IPS-20b (cell line): ENCODE measurements around the gene ABCG8.

Experiments
- H3K27ac ChIP-seq: one replicate; pipeline ENCODE4 v1.5.1; 2013; ENCODE audit warnings: low read length
- H3K27me3 ChIP-seq: 2 replicates; pipeline ENCODE4 v1.6.1; 2013; ENCODE audit warnings: mild to moderate bottlenecking, low read length, inconsistent platforms; ENCODE audit not compliant: insufficient read depth
- H3K36me3 ChIP-seq: 2 replicates; pipeline ENCODE4 v1.6.1; 2013; ENCODE audit warnings: low read depth, mild to moderate bottlenecking, inconsistent platforms, low read length, moderate library complexity; ENCODE audit not compliant: insufficient read depth
- H3K4me1 ChIP-seq: 2 replicates; pipeline ENCODE4 v1.6.1; 2013; ENCODE audit warnings: mild to moderate bottlenecking, control low read depth, inconsistent platforms, low read length, moderate library complexity; ENCODE audit not compliant: insufficient read depth
- H3K4me3 ChIP-seq: 2 replicates; pipeline ENCODE4 v1.5.1; 2013; ENCODE audit warnings: mild to moderate bottlenecking, low read length, inconsistent platforms
- H3K9ac ChIP-seq: 2 replicates; pipeline ENCODE4 v1.6.1; 2013; ENCODE audit warnings: low read depth, mild to moderate bottlenecking, inconsistent platforms, low read length, moderate library complexity
- H3K9me3 ChIP-seq: 2 replicates; pipeline ENCODE4 v1.6.1; 2013; ENCODE audit warnings: mild to moderate bottlenecking, low read depth, low read length, inconsistent platforms; ENCODE audit not compliant: insufficient read depth

Gene ABCG8

GRCh38 chr2:43880952-43881351, 42.2 kb downstream of the ABCG8 start:
- Histone ChIP-seq H3K36me3 (no peaks in the 10 kb centered on the region; the same call in 1 of the 2 replicates), H3K27me3 (no peaks in the 10 kb centered on the region), H3K9ac (no peak overlapping the region), H3K4me3 (no peak overlapping the region), H3K9me3 (no peaks in the 10 kb centered on the region), H3K4me1 (no peaks in the 10 kb centered on the region), H3K27ac (no peak overlapping the region)

GRCh38 chr2:43882312-43882711, 43.5 kb downstream of the ABCG8 start:
- Histone ChIP-seq H3K27me3 (no peaks in the 10 kb centered on the region), H3K4me3 (no peak overlapping the region), H3K27ac (no peak overlapping the region), H3K4me1 (no peaks in the 10 kb centered on the region), H3K9me3 (no peaks in the 10 kb centered on the region), H3K36me3 (peaks cover 13% of the 10 kb centered on the region), H3K9ac (no peak overlapping the region)

- Histone ChIP-seq H3K4me3 (no peak overlapping the region), H3K27me3 (no peaks in the 10 kb centered on the region), H3K9me3 (no peaks in the 10 kb centered on the region), H3K9ac (no peak overlapping the region), H3K27ac (no peak overlapping the region), H3K36me3 (peaks cover 37% of the 10 kb centered on the region), H3K4me1 (no peaks in the 10 kb centered on the region)
Measured at GRCh38 chr2:43884689-43885088, 45.9 kb downstream of the ABCG8 start.

- Histone ChIP-seq H3K4me1 (no peaks in the 10 kb centered on the region), H3K9me3 (no peaks in the 10 kb centered on the region), H3K36me3 (peaks cover 41% of the 10 kb centered on the region), H3K4me3 (no peak overlapping the region), H3K27ac (no peak overlapping the region), H3K9ac (no peak overlapping the region), H3K27me3 (no peaks in the 10 kb centered on the region)
Measured at GRCh38 chr2:43885132-43885632, 46.4 kb downstream of the ABCG8 start.

- no peak overlapping the region for H3K9ac ChIP-seq
- H3K27me3 ChIP-seq = no peaks in the 10 kb centered on the region
- H3K4me1 ChIP-seq = no peaks in the 10 kb centered on the region
- peaks cover 61% of the 10 kb centered on the region for H3K36me3 ChIP-seq
- H3K27ac ChIP-seq = no peak overlapping the region
- no peaks in the 10 kb centered on the region for H3K9me3 ChIP-seq
- H3K4me3 ChIP-seq = no peak overlapping the region
Measured at GRCh38 chr2:43887176-43887575, 48.4 kb downstream of the ABCG8 start.

GRCh38 chr2:43889416-43889815, 50.6 kb downstream of the ABCG8 start:
- H3K36me3 ChIP-seq = peaks cover 84% of the 10 kb centered on the region
- no peak overlapping the region for H3K9ac ChIP-seq
- no peaks in the 10 kb centered on the region for H3K4me1 ChIP-seq
- H3K27ac ChIP-seq = no peak overlapping the region
- no peak overlapping the region for H3K4me3 ChIP-seq
- H3K27me3 ChIP-seq = no peaks in the 10 kb centered on the region
- no peaks in the 10 kb centered on the region for H3K9me3 ChIP-seq

- Histone ChIP-seq H3K4me3 (no peak overlapping the region), H3K27me3 (no peaks in the 10 kb centered on the region), H3K9me3 (no peaks in the 10 kb centered on the region), H3K36me3 (peaks cover 98% of the 10 kb centered on the region), H3K4me1 (no peaks in the 10 kb centered on the region), H3K9ac (no peak overlapping the region), H3K27ac (no peak overlapping the region)
Measured at GRCh38 chr2:43890855-43891254, 52.1 kb downstream of the ABCG8 start.

- H3K4me1 ChIP-seq = no peaks in the 10 kb centered on the region
- peaks cover 100% of the 10 kb centered on the region for H3K36me3 ChIP-seq
- no peak overlapping the region for H3K4me3 ChIP-seq
- no peak overlapping the region for H3K27ac ChIP-seq
- no peak overlapping the region for H3K9ac ChIP-seq
- H3K9me3 ChIP-seq = no peaks in the 10 kb centered on the region
- no peaks in the 10 kb centered on the region for H3K27me3 ChIP-seq
Measured at GRCh38 chr2:43894743-43895142, 56.0 kb downstream of the ABCG8 start.

- H3K4me3 ChIP-seq = no peak overlapping the region
- H3K36me3 ChIP-seq = peaks cover 100% of the 10 kb centered on the region
Measured at GRCh38 chr2:43896906-43897305, 58.1 kb downstream of the ABCG8 start.

GRCh38 chr2:43897492-43897891, 58.7 kb downstream of the ABCG8 start:
- Histone ChIP-seq H3K4me1 (no peaks in the 10 kb centered on the region), H3K9ac (no peak overlapping the region), H3K27me3 (no peaks in the 10 kb centered on the region), H3K4me3 (no peak overlapping the region), H3K27ac (no peak overlapping the region), H3K9me3 (no peaks in the 10 kb centered on the region), H3K36me3 (peaks cover 99% of the 10 kb centered on the region)

More at GRCh38 chr2:43896906-43897305, 58.1 kb downstream of the ABCG8 start:
- Histone ChIP-seq H3K9ac (no peak overlapping the region), H3K27ac (no peak overlapping the region), H3K4me1 (no peaks in the 10 kb centered on the region), H3K27me3 (no peaks in the 10 kb centered on the region), H3K9me3 (no peaks in the 10 kb centered on the region)

- no peaks in the 10 kb centered on the region for H3K27me3 ChIP-seq
- peaks cover 98% of the 10 kb centered on the region for H3K36me3 ChIP-seq
- no peak overlapping the region for H3K27ac ChIP-seq
- no peaks in the 10 kb centered on the region for H3K9me3 ChIP-seq
- no peak overlapping the region for H3K9ac ChIP-seq
- no peaks in the 10 kb centered on the region for H3K4me1 ChIP-seq
- no peak overlapping the region for H3K4me3 ChIP-seq
Measured at GRCh38 chr2:43898134-43898837, 59.5 kb downstream of the ABCG8 start.

GRCh38 chr2:43898838-43899346, 60.1 kb downstream of the ABCG8 start:
- Histone ChIP-seq H3K36me3 (peaks cover 97% of the 10 kb centered on the region), H3K9ac (no peak overlapping the region), H3K4me3 (no peak overlapping the region), H3K9me3 (no peaks in the 10 kb centered on the region), H3K27me3 (no peaks in the 10 kb centered on the region), H3K4me1 (no peaks in the 10 kb centered on the region), H3K27ac (no peak overlapping the region)
